ENCODE data around the gene TSPO2.

DNA sequence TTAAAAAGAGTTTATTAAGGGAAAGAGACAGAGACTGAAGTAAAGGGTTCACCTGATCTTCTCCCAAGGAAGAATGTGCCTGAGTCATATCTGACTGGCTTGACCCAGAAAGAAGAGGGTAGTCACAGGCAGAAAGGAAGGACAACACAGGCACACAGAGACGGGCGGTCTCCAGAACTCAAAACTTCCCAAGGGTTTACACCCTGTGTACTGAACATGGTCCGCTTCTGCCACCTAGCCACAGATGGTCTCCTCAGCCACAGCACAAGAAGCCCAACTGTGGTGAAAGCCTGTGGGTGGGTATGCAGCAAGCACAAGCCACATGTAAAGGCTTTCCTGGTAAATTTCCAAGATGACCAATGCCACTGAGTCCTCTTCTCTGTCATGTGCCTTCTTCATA is 20.4 kb upstream of the TSPO2 start:
- TF ChIP-seq, protein P1, sequence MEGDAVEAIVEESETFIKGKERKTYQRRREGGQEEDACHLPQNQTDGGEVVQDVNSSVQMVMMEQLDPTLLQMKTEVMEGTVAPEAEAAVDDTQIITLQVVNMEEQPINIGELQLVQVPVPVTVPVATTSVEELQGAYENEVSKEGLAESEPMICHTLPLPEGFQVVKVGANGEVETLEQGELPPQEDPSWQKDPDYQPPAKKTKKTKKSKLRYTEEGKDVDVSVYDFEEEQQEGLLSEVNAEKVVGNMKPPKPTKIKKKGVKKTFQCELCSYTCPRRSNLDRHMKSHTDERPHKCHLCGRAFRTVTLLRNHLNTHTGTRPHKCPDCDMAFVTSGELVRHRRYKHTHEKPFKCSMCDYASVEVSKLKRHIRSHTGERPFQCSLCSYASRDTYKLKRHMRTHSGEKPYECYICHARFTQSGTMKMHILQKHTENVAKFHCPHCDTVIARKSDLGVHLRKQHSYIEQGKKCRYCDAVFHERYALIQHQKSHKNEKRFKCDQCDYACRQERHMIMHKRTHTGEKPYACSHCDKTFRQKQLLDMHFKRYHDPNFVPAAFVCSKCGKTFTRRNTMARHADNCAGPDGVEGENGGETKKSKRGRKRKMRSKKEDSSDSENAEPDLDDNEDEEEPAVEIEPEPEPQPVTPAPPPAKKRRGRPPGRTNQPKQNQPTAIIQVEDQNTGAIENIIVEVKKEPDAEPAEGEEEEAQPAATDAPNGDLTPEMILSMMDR (IDR thresholded peaks at IDR 0.05; ENCODE audit: low read depth, low read length, poor library complexity, severe bottlenecking): no peak
- no peak for TF ChIP-seq EZH2phosphoT487 (IDR thresholded peaks at IDR 0.05; ENCODE audit: borderline replicate concordance, low read length)

Measured in DOHH2 (cell line).